ENCODE measurements around the gene FOXE1.

Gene FOXE1

GRCh38 chr9:97853056-97853843 is at the start of gene FOXE1:
Gene FOXE1 (plus strand): TSS chr9:97853226. CDS start chr9:97853915, 689 bp downstream.
- DNase-seq = no peak

- DNase-seq = no peak
These were observed 49.0 kb upstream of the FOXE1 start for GRCh38 chr9:97804059-97804365.

- DNase-seq = no peak
These were observed 46.3 kb upstream of the FOXE1 start for GRCh38 chr9:97806721-97807120.

GRCh38 chr9:97807681-97808080 is 45.3 kb upstream of the FOXE1 start:
- DNase-seq = no peak

GRCh38 chr9:97808415-97808814 is 44.6 kb upstream of the FOXE1 start:
- no peak for DNase-seq

DNA sequence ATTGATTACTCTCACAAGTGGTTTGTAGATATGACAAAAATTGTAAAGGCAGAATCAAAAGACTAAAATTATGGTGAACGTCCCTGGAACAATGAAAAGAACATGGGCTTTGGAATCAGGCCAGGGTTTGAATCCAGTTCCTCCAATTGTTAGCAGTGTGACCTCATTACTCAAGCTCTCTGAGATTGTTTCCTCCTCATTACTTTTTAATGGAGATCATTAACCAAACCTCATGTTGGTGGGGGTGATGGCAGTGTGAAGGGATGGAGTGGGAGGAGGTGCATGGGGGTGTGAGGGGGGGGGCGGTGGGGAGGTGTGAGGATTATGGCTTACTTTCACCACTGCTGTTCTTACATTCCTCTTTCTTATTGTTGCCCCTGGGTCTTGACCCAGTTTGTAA is 44.1 kb upstream of the FOXE1 start:
- no peak for DNase-seq

- DNase-seq = no peak
These were observed 43.2 kb upstream of the FOXE1 start for GRCh38 chr9:97809666-97810344.

- no peak for DNase-seq
These were observed 41.3 kb upstream of the FOXE1 start for GRCh38 chr9:97811533-97812246.

- DNase-seq = no peak
These were observed 40.8 kb upstream of the FOXE1 start for GRCh38 chr9:97812247-97812543.

- DNase-seq = no peak
These were observed 40.0 kb upstream of the FOXE1 start for GRCh38 chr9:97813072-97813471.

GRCh38 chr9:97819735-97820134 is 33.3 kb upstream of the FOXE1 start:
- DNase-seq = no peak

- DNase-seq = no peak
These were observed 32.7 kb upstream of the FOXE1 start for GRCh38 chr9:97820373-97820772.

DNA sequence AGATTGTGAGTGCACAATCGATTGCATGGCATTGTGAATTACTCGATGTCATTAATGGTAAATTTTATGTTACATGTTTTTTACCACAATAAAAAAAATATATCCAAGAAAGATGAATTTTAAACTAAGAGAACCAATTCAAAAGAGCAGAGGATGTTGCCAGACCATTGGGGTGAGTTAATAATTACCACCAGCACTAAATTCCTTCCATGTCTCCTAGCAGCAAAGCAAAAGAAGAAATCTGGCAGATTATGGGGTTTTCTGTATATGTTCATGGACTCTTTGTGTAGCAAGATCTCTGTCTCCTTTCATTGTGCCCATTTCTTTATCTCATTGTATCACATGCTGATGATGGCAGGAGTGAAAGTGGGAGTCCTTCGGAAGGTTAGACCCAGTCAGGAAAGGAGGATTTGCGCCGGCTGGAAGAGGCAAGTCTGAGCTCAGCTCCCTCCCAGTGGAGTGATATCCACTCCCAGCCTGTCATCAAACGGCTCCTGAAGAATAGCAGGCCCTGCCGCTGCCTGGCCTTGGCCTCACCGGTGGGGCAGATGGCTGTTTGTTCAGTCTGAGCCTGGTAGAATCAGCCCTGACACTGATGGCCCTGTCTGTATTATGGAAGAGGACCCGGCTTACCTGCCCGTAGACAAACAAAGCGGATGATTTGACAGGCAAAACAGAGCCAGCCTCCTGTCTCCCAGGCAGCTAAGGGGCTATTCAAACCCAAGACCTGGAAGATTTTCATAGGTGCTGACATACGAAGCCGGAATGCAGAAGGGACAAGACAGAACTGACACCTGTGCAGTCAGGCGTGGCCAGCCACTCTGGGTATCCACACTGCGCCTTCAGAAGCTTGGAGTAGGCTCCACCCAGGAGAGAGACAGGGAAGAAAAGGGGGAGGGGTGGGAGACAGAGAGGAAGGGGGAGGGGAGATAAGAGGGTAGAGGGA is 21.9 kb upstream of the FOXE1 start:
- DNase-seq = no peak

DNA sequence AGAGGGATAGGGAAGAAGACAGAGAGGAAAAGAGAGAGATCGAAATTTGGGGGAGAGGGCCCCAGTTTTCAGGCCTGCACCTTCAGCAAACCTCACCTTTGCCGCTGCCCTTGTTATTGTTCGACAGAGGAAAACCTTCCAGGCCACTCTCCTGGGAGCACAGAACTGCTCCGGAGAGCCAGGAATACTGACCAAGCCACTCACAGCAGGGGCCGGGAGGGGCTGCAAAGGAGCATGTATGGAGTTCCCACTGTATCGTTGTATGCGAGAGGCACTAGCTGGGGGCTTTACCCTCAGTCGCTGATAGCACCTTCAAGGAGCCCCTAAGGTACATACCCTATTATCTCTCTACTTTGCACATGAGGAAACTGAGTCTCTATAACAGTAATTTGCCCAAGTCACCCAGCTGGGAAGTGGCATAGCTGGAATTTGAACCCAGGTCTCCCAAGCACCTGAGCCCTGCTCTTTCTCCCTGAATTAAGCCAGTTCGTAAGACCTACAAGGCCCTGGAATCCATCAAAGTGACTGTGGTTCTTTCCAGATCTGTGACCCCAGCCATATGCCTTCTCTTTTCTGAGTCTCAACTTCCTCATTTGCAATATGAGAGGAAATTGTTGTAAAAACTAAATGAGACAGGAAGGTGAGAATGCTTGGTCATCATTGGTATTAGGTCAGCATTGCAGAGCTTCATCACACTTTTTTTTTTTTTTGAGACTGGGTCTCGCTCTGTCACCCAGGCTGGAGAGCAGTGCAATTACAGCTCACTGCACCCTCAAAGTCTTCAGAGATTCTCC is 21.0 kb upstream of the FOXE1 start:
- DNase-seq = no peak

DNA sequence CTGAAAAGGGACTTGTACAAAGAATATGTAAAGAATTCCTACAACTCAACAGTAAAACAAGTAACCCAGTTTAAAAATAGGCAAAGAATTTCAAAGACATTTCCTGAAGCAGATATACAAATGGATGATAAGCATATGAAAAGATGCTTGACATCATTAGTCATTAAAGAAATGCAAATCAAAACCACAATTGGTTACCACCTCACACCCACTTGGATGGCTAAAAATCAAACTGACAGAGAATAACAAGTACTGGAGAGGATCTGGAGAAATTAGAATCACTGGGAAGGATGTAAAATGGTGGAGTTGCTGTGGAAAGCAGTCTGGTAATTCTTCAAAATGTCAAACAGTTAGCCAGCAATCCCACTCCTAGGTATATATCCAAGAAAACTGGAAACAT is 12.5 kb upstream of the FOXE1 start:
- DNase-seq = no peak

DNA sequence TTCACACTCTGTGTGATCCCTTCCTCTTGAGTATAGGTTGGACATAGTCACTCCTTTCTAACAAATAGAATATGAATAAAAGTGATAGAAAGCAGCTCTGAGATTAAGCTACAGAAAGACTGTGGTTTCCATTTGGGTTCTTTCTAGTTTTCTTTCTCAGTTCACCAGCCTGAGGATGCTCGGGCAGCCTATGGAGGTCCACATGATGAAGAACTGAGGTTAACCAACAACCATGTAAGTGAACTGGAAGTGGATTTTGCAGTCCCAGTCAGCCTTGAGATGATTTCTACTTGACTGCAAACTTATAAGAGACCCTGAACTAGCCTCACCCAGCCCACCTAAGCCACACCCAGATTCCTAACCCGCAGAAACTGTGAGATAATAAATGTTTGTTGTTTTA is 10.1 kb upstream of the FOXE1 start:
- DNase-seq = no peak

DNA sequence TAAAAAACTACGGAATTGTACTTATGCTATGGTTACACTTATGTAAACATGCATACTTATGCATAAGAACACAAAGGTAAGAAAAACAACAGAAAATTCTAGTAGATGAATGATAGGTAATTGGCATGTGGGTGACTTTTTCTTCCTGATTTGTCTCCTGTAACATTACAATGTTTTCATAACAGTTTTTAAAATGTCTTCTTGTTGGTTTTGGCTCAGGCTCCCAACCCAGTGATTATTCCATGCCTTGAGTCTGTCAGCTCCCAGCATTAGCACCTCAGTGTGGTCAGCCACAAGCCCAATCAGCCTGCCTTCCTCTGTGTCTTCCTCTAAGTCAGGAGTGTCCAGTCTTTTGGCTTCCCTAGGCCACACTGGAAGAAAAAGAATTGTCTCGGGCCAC is 7.9 kb upstream of the FOXE1 start:
- DNase-seq = no peak

DNA sequence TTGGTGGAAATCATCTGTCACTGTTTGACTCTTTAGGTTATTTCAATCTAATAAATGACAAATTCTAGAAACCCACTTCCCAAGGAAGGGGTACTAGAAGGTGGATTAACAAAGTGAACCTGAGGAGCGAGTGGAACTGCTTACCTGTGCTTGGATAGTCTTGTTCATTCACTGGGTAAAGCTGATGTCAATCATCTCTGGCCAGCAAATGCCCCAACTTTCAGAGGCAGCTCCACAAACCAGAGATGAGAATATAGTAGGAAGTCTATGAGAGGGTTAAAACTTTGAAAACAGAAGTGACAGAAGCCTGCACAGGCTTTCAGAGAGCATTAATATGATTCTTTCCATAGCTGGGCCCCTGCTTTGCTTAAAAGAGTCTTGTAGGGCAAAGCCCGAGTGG is 7.3 kb upstream of the FOXE1 start:
- no peak for DNase-seq

DNA sequence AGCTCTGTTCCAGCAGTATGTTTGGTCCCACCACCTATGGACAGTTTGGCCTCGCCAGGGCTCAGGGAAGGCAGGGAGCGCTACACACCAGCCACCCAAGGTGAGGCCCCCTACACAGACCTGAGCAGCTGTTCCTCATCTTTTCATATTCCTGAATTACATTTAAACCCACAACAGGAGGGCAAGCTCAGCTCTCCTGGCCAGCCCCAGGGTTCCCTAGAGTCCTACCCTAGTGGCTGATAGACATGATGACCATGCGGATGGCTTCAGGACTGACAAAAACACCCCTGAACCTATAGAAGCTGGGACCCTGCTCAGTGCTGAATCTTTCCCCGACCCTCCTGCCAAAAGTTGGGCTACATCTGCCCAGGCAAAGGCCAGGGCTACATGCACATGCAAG is 6.7 kb upstream of the FOXE1 start:
- DNase-seq = no peak

DNA sequence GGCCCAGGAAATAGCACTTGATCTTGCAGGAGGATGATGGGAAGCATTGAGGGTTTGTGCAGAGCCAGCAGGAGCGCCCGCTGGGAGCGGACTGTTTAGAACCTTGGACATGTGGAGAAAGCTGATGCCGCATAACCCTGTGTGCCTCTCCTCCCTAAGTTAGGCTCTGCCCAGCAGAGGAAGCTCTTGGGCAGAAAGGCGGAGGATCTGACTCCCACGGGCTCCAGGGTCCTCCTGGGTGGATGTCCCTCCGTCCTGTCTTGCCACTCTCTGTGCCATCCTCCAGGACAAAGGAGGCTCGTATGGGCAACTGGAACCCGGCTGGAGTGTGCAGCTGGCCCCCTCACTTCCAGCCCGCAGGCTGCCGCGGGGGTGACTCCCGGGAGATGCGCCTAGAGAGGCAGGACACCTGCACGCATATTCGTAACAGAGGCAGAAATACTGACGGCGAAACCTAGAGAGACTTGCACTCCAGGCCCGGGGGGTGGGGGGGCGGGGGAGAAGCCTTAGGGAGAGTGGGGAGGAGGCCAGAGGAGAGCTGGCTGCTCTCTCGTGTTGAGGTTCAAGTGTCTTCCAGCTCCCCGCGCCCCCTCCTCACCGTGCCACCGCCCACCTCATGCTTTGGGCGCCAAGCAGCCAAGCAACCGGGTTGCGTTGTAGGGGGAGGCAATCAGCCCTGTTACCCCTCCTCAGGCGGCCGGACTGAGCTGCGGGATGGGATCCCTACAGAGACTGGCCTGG is 5.4 kb upstream of the FOXE1 start:
- DNase-seq = no peak

DNA sequence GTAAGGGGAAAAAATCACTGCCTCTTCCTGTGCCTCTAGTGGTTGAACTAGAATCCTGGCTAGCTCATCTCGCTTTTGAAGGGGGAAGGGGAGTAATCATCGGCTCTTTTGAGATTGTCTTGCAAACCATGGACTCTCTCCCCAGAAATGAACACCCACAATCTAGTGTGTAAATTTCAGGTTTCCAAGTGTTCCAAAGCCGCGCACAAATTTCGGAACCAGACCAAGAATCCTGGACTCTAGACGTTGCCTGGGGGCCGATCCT is 4.9 kb upstream of the FOXE1 start:
- no peak for DNase-seq
